ACC112 (cell line): ENCODE data around the gene NPDC1.

ENCODE experiments used
- H2AFZ ChIP-seq: fragments of 200-600 bp; sonication (generic); one replicate; pipeline ENCODE4 v1.6.0; 2017; ENCODE audit warnings: antibody characterized with exemption, low read length; ENCODE audit not compliant: unreplicated experiment
- H3K27ac ChIP-seq: fragments of 200-600 bp; sonication (generic); 2 replicates; pipeline ENCODE4 v1.5.1; 2014; ENCODE audit warnings: low read depth, mild to moderate bottlenecking, antibody characterized with exemption, low read length, moderate library complexity
- H3K27me3 ChIP-seq: fragments of 200-600 bp; sonication (generic); 2 replicates; pipeline ENCODE4 v1.6.1; 2014; ENCODE audit warnings: mild to moderate bottlenecking, antibody characterized with exemption, low read length, moderate library complexity, mixed read lengths; ENCODE audit not compliant: insufficient read depth
- H3K36me3 ChIP-seq: fragments of 200-600 bp; sonication (generic); 2 replicates; pipeline ENCODE4 v1.6.1; 2016; ENCODE audit warnings: mild to moderate bottlenecking, antibody characterized with exemption, low read length, moderate library complexity, mixed read lengths; ENCODE audit not compliant: insufficient read depth
- H3K4me1 ChIP-seq: fragments of 200-600 bp; sonication (generic); one replicate; pipeline ENCODE4 v1.6.1; 2016; ENCODE audit warnings: low read length, mixed read lengths; ENCODE audit not compliant: insufficient read depth, unreplicated experiment, control insufficient read depth
- H3K4me3 ChIP-seq: fragments of 200-600 bp; sonication (generic); 2 replicates; pipeline ENCODE4 v1.5.1; 2014; ENCODE audit warnings: mild to moderate bottlenecking, low read depth, low read length
- H3K79me2 ChIP-seq: fragments of 200-600 bp; sonication (generic); one replicate; pipeline ENCODE4 v1.6.0; 2016; ENCODE audit warnings: low read length; ENCODE audit not compliant: control insufficient read depth, unreplicated experiment, insufficient read depth

Gene NPDC1

GRCh38 chr9:137046088-137046787, at the start of gene NPDC1:
Gene NPDC1 (minus strand): TSS chr9:137046177. CDS start chr9:137045989, 188 bp downstream.
- Histone ChIP-seq H3K27me3 (peaks cover 11% of the 10 kb centered on the region; the same call in 1 of the 2 replicates), H3K4me1 (peaks cover 4% of the 10 kb centered on the region), H3K27ac (no peak within 1 kb of the TSS), H3K4me3 (peak within 1 kb of the TSS; percentile 91), H3K36me3 (no peaks in the 10 kb centered on the region), H2AFZ (peak within 1 kb of the TSS; percentile 85), H3K79me2 (peaks cover 20% of the 10 kb centered on the region)

GRCh38 chr9:137089232-137089947, 43.4 kb upstream of the NPDC1 start:
- Histone ChIP-seq H3K27ac (no peak overlapping the region), H3K4me3 (no peak overlapping the region), H3K36me3 (peaks cover 4% of the 10 kb centered on the region; the same call in 1 of the 2 replicates), H2AFZ (no peak overlapping the region), H3K79me2 (peaks cover 8% of the 10 kb centered on the region), H3K4me1 (peaks cover 20% of the 10 kb centered on the region), H3K27me3 (no peaks in the 10 kb centered on the region)

GRCh38 chr9:137088121-137088520, 42.1 kb upstream of the NPDC1 start:
- Histone ChIP-seq H3K4me3 (peak overlapping the region; percentile 83), H2AFZ (no peak overlapping the region), H3K36me3 (peaks cover 4% of the 10 kb centered on the region; the same call in 1 of the 2 replicates), H3K4me1 (peaks cover 32% of the 10 kb centered on the region), H3K27me3 (no peaks in the 10 kb centered on the region), H3K27ac (no peak overlapping the region), H3K79me2 (peaks cover 8% of the 10 kb centered on the region)

GRCh38 chr9:137087409-137087925, 41.5 kb upstream of the NPDC1 start:
- H2AFZ ChIP-seq: peak overlapping the region; percentile 55
- peak overlapping the region; percentile 83 for H3K4me3 ChIP-seq
- H3K27me3 ChIP-seq: no peaks in the 10 kb centered on the region
- peaks cover 8% of the 10 kb centered on the region for H3K79me2 ChIP-seq
- H3K4me1 ChIP-seq: peaks cover 39% of the 10 kb centered on the region
- H3K27ac ChIP-seq: peak overlapping the region; percentile 46; the same call in 1 of the 2 replicates
- peaks cover 1% of the 10 kb centered on the region; the same call in 1 of the 2 replicates for H3K36me3 ChIP-seq

GRCh38 chr9:137086531-137087408, 40.8 kb upstream of the NPDC1 start, which contains the start of gene MAN1B1:
Gene MAN1B1 (plus strand): TSS chr9:137086985. CDS start chr9:137087000, 15 bp downstream.
- Histone ChIP-seq H3K4me3 (peak within 1 kb of the TSS; percentile 83), H3K4me1 (peaks cover 42% of the 10 kb centered on the region), H3K27me3 (no peaks in the 10 kb centered on the region), H2AFZ (peak within 1 kb of the TSS; percentile 66), H3K79me2 (peaks cover 8% of the 10 kb centered on the region), H3K27ac (peak within 1 kb of the TSS; percentile 82), H3K36me3 (peaks cover 2% of the 10 kb centered on the region; the same call in 1 of the 2 replicates)

GRCh38 chr9:137085920-137086530, 40.0 kb upstream of the NPDC1 start:
- peak overlapping the region; percentile 66 for H2AFZ ChIP-seq
- no peaks in the 10 kb centered on the region for H3K27me3 ChIP-seq
- peaks cover 42% of the 10 kb centered on the region for H3K4me1 ChIP-seq
- peaks cover 8% of the 10 kb centered on the region for H3K79me2 ChIP-seq
- peak overlapping the region; percentile 82 for H3K27ac ChIP-seq
- H3K4me3 ChIP-seq: peak overlapping the region; percentile 83
- peaks cover 4% of the 10 kb centered on the region; the same call in 1 of the 2 replicates for H3K36me3 ChIP-seq

- peaks cover 4% of the 10 kb centered on the region; the same call in 1 of the 2 replicates for H3K36me3 ChIP-seq
- H3K4me1 ChIP-seq: peaks cover 42% of the 10 kb centered on the region
- no peak overlapping the region for H3K4me3 ChIP-seq
- H3K27ac ChIP-seq: no peak overlapping the region
- H3K79me2 ChIP-seq: peaks cover 11% of the 10 kb centered on the region
- H2AFZ ChIP-seq: no peak overlapping the region
- H3K27me3 ChIP-seq: no peaks in the 10 kb centered on the region
Measured at GRCh38 chr9:137084526-137084925, 38.5 kb upstream of the NPDC1 start.

- H3K27ac ChIP-seq: peak overlapping the region; percentile 61
- 0 out of 2 replicates have a peak overlapping the region, but pooled peaks have one; percentile 10 for H3K4me3 ChIP-seq
- H3K79me2 ChIP-seq: peaks cover 15% of the 10 kb centered on the region
- H3K27me3 ChIP-seq: no peaks in the 10 kb centered on the region
- H2AFZ ChIP-seq: no peak overlapping the region
- H3K4me1 ChIP-seq: peaks cover 42% of the 10 kb centered on the region
- peaks cover 10% of the 10 kb centered on the region; the same call in 1 of the 2 replicates for H3K36me3 ChIP-seq
Measured at GRCh38 chr9:137083394-137084004, 37.5 kb upstream of the NPDC1 start.

- Histone ChIP-seq H3K4me1 (peaks cover 38% of the 10 kb centered on the region), H3K27me3 (no peaks in the 10 kb centered on the region), H3K27ac (peak overlapping the region; percentile 61), H3K36me3 (peaks cover 10% of the 10 kb centered on the region; the same call in 1 of the 2 replicates), H3K4me3 (no peak overlapping the region), H2AFZ (no peak overlapping the region), H3K79me2 (peaks cover 21% of the 10 kb centered on the region)
Measured at GRCh38 chr9:137082925-137083290, 36.9 kb upstream of the NPDC1 start.
